Activated naive CD4-positive, alpha-beta T cell treated with anti-CD3 and anti-CD28 coated beads, Interleukin-2, amount 10 ng/mL, durations not matched to agents 7 days and 5 days (primary cell): ENCODE data around the gene MED29.
A peak's percentile ranks its signal among the peaks of the same experiment; 100 is the strongest.

ENCODE experiments used
- CTCF ChIA-PET: fragments of 350-600 bp; sonication (Branson Sonifier 250); formaldehyde crosslinking; loops from one replicate; lab custom pipeline; 2021; ENCODE audit warnings: antibody characterized with exemption; lab: Charles Lee
- DNase-seq: peaks from one replicate; pipeline ENCODE4 v3.0.0-alpha.2; 2020
- H3K27ac Mint-ChIP-seq: one replicate; pipeline ENCODE4 v1.8.0; 2021; ENCODE audit warnings: mild to moderate bottlenecking, moderate library complexity, mixed read lengths
- H3K27me3 Mint-ChIP-seq: one replicate; pipeline ENCODE4 v1.8.0; 2021; ENCODE audit warnings: mild to moderate bottlenecking, mixed read lengths
- H3K36me3 Mint-ChIP-seq: one replicate; pipeline ENCODE4 v1.8.0; 2021; ENCODE audit warnings: mixed read lengths
- H3K4me1 Mint-ChIP-seq: one replicate; pipeline ENCODE4 v1.8.0; 2021; ENCODE audit warnings: mixed read lengths
- H3K4me3 Mint-ChIP-seq: one replicate; pipeline ENCODE4 v1.8.0; 2021; ENCODE audit warnings: mild to moderate bottlenecking, moderate library complexity, mixed read lengths
- H3K9me3 Mint-ChIP-seq: one replicate; pipeline ENCODE4 v1.8.0; 2021; ENCODE audit warnings: mixed read lengths

Gene MED29

DNA sequence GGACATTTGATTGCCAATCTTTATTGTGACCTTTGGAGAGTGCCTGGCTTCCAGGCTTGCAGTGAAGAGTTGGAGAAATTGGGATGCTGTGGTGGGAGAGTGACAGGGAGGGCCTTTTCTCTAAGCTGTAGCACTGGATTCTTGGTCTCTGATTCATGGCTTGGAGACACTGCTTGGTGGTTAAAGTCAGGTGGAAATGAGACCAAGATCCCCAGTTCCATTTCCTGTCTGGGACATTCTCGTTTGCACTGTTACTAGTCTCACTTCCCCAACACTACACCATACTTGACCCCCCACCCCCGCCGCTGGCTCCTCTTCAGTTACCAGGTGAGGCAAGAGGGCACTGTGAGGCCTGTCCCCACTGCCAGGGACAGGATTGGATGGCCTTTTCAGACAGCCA, 57.1 kb downstream of the MED29 start:
- Mint-ChIP-seq H3K4me1 (peaks cover 64% of the 10 kb centered on the region), H3K4me3 (peak overlapping the region; percentile 86), H3K9me3 (no peaks in the 10 kb centered on the region), H3K27me3 (no peaks in the 10 kb centered on the region), H3K27ac (peak overlapping the region; percentile 93), H3K36me3 (peaks cover 53% of the 10 kb centered on the region)
- CTCF ChIA-PET, result no interaction called here
- DNase-seq, result peak; percentile 39

DNA sequence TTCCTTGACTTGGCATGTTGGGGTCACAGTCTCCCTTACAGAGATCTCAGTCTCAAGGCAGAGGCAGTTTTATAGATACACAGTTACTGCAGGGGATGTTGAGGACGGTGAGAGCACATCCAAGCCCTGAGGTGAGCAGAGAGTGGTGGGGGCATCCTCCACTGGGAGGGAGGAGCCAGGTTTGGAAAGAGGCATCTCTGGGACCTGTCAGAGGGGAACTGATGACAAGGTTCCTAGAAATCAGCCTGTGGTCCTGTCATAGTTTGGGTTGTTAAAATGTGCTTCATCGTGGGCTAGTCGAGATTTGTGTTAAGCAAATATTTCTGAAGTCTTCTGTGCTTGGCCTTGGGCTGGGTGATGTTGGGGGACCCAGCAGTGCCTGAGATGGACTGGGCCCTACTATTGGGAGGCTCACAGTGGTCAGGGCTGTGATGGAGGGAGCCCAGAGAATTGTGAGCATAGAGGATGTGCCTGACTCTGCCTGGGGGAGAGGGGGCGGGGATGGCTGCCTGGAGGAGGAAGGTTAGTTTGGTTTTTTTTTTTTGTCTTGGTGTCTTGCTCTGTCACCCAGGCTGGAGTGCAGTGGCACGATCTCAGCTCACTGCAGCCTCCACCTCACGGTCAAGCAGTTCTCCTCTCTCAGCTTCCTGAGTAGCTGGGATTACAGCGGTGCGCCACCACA, 58.1 kb downstream of the MED29 start:
- H3K27ac Mint-ChIP-seq, result peak overlapping the region; percentile 81
- CTCF ChIA-PET, result interaction anchor here (1.7 kb wide), 1 partner anchor 8 kb away, joined by 5 read pairs; no protein-coding TSS in a partner anchor
- no peak for DNase-seq
- peak overlapping the region; percentile 7 for H3K4me3 Mint-ChIP-seq
- H3K27me3 Mint-ChIP-seq, result no peaks in the 10 kb centered on the region
- H3K9me3 Mint-ChIP-seq, result no peaks in the 10 kb centered on the region
- H3K4me1 Mint-ChIP-seq, result peaks cover 64% of the 10 kb centered on the region
- H3K36me3 Mint-ChIP-seq, result peaks cover 60% of the 10 kb centered on the region
